Measurements from ENCODE around the gene RPAP2.
"Not testable (repeated sequence)": the region's sequence is repeated elsewhere in the genome, so short reads cannot be mapped to it uniquely, and the experiment has no call there.

RPAP2 gene

DNA sequence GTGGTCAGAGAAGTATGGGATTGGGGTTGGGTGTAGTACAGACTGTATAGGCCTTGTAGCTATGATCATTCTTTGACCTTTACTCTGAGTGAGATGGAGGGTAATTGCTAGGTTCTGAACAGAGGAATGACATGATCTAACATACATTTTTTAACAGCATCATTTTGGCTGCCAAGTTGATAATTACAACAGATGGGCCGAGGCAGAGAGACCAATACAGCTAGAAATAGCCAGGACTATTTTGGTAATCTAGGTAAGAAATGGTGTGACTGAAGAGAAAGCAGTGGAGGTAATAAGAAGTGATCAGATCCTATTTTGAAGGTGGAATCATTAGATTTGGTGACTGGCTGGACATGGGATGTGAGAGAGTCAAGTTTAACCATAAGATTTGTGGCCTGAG, 43.5 kb downstream of the RPAP2 start:
- no peak for FAIRE-seq
- DNase-seq (ENCODE audit: insufficient read length, low spot score), result no peak
- no peak for TF ChIP-seq POLR2A (IDR thresholded peaks at IDR 0.05; ENCODE audit: low read depth, low read length)

DNA sequence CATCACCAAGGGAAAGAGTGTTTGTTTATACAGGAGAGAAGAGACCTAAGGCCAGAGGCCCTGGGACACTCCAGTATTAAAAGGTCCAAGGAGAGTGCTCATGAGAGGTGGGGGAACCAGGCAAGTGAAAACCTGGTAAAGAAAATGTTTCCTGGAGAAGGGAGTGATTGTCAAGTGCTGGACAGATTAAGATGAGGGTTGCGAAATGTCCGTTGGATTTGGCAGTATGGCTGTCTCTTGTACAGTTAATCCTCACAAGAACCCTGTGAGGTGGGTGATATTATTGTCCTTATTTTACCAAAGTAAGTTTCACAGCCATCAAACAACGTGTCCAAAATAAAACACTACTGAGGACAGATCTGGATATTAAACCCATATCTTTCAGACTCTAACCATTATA, 44.2 kb downstream of the RPAP2 start:
- no peak for TF ChIP-seq POLR2A (IDR thresholded peaks at IDR 0.05; ENCODE audit: low read depth, low read length)
- FAIRE-seq, result no peak
- DNase-seq (ENCODE audit: insufficient read length, low spot score), result no peak

DNA sequence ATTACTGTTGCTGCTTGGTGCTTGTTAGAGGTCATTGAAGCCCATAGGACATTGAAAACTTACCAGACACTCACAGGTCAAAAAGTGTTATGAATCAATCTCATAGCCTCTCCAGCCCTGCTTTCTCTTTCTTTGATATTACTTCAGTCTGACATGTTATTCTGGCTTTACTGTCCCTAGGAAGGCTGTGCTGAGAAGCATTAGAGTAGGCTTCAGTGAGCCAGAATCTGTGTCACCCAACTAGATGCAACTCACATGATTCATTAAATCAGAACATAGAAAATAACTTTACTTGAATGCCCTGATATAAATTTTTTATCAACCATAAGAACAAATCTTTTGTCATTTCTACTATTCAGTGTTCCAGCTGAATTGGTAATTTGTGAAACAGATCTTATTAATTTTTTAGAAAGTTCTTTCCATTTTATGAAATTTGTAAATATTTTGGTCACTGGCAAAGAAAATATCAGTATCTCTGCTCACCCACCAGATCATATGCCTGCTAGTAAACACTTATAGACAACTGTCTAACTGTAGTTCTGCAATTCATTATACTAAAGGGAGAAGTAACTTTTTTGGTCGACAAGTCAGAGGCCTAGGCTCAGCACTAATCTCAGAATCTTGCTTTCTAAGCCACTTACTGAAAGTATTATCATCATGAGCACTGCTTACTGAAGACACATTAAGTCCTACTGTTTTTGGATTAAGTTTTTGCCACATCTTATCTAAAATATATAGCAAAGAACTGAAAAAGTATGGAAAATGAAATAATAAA, 48.2 kb downstream of the RPAP2 start:
- FAIRE-seq (no peak), DNase-seq (ENCODE audit: insufficient read length, low spot score) (no peak)
- no peak for TF ChIP-seq POLR2A (IDR thresholded peaks at IDR 0.05; ENCODE audit: low read depth, low read length)

DNA sequence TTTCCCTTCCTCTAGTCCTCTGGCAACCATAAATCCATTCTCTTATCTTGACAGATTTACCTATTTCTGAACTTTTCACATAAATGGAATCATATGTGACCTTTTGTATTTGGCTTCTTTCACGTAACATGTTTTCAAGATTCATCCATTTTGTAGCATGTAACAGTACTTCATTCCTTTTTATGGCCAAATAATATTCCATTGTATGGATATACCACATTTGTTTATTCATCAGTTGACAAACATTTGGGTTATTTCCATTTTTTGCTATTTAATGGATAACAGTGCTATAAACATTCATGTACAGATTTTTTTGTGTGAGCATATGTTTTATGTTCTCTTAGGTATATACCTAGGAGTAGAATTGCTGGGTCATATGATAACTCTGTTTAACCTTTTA, 54.0 kb downstream of the RPAP2 start:
- FAIRE-seq (no peak), DNase-seq (ENCODE audit: insufficient read length, low spot score) (no peak)
- no peak for TF ChIP-seq POLR2A (IDR thresholded peaks at IDR 0.05; ENCODE audit: low read depth, low read length)

DNA sequence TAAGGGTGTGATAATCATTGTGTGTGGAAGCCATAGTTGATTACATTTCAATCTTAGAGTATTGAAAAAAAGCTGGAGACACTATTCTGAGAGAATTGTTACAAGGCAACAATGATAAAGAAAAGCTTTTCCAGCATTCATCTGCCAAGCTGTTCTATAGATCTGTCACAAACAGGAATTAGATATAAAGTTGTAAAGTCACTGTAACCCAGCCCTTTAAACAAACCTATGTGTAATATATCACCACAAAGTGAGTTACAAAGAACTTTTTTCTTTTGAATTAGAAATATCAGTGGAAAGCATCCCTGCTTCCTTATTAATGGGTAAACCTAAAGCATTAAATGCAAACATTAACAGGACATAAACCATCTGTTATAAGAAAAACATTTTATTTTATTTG, 55.4 kb downstream of the RPAP2 start:
- DNase-seq (ENCODE audit: insufficient read length, low spot score) (no peak), FAIRE-seq (no peak)
- TF ChIP-seq POLR2A (IDR thresholded peaks at IDR 0.05; ENCODE audit: low read depth, low read length), result no peak

DNA sequence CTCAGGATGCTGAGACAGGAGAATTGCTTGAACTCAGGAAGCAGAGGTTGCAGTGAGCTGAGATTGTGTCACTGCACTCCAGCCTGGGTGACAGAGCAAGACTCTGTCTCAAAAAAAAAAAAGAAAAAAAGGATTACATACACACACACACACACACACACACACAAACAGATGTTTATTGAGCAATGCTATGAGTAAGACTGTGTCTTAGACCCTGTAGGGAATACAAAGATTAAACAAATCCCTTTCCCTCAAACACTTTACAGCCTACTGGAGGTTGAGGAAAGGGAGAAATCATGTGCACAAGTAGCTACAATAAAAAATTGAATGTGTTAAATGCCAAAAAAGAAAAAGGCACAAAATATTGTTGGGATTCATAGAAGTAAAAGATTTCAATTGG, 58.1 kb downstream of the RPAP2 start:
- DNase-seq (ENCODE audit: insufficient read length, low spot score) (no peak), FAIRE-seq (peak; percentile 84)
- no peak for TF ChIP-seq POLR2A (IDR thresholded peaks at IDR 0.05; ENCODE audit: low read depth, low read length)

DNA sequence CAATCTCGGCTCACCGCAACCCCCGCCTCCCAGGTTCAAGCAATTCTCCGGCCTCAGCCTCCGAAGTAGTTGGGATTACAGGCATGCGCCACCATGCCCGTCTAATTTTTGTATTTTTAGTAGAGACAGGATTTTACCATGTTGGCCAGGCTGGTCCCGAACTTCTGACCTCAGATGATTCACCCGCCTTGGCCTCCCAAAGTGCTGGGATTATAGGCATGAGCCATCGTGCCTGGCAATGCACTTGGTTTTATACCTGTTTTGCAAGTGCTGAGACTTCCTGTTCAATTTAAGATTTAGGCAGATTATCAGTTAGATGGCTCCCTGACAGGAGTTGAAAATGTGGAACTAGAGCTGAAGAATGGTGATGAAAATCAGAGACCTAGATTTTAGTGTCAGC, 60.5 kb downstream of the RPAP2 start:
- peak; percentile 60 for FAIRE-seq
- not testable (repeated sequence) for DNase-seq (ENCODE audit: insufficient read length, low spot score)

DNA sequence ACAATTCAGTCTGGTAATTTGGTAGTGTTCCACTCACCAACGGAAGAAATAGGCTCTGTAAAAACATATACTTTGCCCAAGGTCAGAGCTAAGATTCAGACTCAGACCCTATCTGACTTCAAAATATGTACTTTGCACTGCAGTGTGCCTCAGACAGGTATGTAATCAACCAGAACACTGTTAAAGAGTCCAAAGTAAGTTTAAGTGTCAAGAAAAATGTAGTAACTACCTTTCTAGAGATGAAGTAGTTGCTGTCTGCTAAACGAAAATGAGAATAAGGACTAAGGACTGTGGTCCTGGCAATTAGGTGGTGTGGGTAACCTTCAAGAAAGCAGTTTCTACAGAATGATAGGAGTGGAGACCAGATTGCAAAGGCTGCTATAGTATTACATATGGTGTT, 61.1 kb downstream of the RPAP2 start:
- DNase-seq (ENCODE audit: insufficient read length, low spot score) (no peak), FAIRE-seq (peak; percentile 30)
- TF ChIP-seq POLR2A (IDR thresholded peaks at IDR 0.05; ENCODE audit: low read depth, low read length), result no peak

DNA sequence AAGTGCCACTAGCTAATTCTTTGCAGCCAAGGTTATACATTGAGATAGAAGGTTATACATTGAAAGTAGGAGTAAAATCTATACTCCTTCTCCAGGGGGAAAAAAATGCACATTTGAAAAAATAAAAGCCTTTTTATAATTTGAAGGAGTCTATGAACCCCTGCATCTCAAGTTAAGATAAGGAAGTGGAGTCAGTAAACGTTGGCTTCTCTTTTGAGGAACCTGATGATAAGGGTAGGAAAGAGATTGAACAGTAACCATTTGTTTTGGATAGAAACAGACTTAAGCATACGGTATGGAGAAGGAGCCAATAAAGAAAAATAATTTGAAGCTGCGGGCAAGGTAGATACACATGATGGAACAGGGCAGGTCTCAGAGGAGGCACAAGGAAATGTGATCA, 64.1 kb downstream of the RPAP2 start:
- no peak for TF ChIP-seq POLR2A (IDR thresholded peaks at IDR 0.05; ENCODE audit: low read depth, low read length)
- no peak for DNase-seq (ENCODE audit: insufficient read length, low spot score)
- FAIRE-seq, result no peak

DNA sequence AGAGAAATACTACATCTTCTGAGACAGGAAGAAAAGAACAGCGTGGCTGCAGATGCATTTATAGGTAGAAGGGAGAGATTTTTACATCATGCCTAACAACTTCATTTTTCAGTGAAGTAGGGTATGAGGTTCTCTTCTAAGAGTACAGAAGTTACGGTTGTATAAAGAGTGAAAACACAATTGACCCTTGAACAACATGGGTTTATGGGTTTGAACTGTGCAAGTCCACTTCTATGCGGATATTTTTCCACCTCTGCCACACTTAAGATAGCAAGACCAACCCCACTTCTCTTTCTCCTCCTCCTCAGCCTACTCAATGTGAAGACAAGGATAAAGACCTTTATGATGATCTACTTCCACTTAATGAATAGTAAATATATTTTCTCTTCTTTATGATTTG, 64.5 kb downstream of the RPAP2 start:
- FAIRE-seq (no peak), DNase-seq (ENCODE audit: insufficient read length, low spot score) (no peak)
- no peak for TF ChIP-seq POLR2A (IDR thresholded peaks at IDR 0.05; ENCODE audit: low read depth, low read length)

DNA sequence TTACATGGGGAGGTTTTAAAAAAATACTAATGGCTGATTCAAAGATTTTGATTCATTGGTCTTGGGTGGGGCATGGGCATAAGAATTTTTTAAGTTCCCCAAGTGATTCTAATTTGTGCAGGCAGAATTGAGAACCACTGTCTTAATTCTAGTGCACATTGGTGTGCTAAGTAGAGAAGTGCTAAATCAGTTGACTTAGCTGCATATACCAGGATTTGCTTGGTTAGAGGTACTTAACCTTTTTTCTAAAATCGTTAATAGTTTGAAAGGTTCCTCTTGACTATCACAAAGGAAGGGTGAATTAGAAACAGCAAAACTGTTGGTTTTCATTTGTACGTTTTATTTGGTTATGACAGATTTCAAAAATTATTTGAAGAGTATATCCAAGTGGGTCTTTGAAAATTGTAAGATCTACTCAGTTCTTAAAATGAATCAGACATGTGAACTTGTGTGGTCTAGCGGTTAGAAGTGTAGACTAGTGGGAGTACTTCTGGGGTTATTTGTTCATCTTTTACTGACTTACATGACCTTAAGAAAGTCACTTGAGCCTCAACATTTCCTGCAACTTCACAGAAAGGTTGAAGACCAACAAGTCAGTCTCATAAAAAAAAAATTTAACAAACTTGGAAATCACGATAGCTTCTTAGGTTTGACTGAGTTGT, 66.7 kb downstream of the RPAP2 start:
- DNase-seq (ENCODE audit: insufficient read length, low spot score) (no peak), FAIRE-seq (no peak)
- no peak for TF ChIP-seq POLR2A (IDR thresholded peaks at IDR 0.05; ENCODE audit: low read depth, low read length)

DNA sequence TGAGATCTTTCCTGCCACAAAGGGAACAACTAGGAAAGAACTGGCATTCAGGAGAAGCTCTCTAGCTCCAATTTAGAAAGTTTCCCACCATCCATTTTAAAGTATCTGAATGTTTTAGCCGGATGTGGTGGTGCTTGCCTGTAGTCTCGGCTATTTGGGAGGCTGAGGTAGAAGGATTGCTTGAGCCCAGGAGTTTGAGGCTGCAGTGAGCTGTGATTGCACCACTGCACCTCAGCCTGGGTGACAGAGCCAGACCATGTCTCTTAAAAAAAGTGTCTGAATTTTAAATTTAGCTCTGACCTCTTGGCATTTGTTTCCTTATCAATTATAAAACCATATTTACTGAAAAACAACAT, 67.2 kb downstream of the RPAP2 start:
- DNase-seq (ENCODE audit: insufficient read length, low spot score), result no peak
- FAIRE-seq, result no peak
- TF ChIP-seq POLR2A (IDR thresholded peaks at IDR 0.05; ENCODE audit: low read depth, low read length), result no peak

DNA sequence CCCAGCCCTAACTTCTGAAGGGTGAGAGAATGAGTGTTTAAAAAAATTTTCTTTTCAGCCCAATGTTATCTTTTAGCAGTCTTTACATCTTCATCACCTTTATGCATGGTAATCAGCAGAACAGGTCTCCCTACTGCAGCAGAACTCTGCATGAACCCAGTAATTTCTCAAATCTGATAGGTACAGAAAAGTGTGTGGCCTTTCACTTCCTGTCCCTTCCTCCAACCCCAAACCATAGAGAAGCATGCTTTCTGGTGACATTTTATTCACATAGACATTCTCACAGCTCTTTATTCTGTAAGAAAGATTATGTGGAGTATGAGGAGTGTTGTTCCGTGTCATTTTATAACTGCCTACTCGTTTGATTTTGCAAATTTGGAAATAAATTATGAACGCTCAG, 68.6 kb downstream of the RPAP2 start:
- FAIRE-seq (no peak), DNase-seq (ENCODE audit: insufficient read length, low spot score) (no peak)
- no peak for TF ChIP-seq POLR2A (IDR thresholded peaks at IDR 0.05; ENCODE audit: low read depth, low read length)

DNA sequence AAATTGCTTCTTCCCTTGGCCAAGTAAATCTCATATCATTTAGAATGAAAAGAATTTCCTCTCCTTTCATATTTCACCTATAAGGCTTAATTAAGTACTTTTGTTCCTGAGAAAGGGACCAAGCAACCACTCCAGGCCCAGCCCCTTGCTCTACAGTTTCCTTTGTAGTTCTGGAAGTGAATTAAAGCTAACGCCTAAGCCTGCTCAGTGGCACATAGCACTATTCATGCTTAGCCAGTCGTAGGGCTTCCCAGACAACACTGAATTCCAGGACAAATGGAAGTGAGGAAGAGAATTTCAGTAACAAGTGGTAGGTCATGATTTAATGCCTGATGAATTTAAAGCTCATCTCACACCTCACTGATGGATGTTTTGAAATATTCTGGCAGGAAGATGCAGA, 73.3 kb downstream of the RPAP2 start:
- TF ChIP-seq POLR2A (IDR thresholded peaks at IDR 0.05; ENCODE audit: low read depth, low read length), result no peak
- FAIRE-seq (no peak), DNase-seq (ENCODE audit: insufficient read length, low spot score) (no peak)

DNA sequence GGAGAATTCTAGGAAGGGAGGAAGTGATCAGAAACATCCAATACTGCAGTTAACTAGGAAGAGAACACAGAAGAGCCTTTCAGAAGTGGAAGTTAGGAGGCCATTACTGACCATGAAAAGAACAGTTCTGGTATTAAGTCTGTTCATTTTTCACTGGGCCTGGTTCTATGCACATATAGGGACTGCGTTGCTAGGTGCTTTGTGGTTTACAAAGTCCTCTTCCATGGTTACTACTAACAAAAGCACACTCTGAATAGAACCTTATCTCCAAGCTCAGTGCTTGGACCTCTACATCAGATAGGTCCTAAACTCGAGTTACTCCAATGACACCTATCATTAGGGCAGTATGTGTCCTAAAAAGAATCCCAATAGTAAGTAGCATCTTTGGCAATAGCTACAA, 75.4 kb downstream of the RPAP2 start:
- peak; percentile 48 for FAIRE-seq
- TF ChIP-seq POLR2A (IDR thresholded peaks at IDR 0.05; ENCODE audit: low read depth, low read length), result no peak
- DNase-seq (ENCODE audit: insufficient read length, low spot score), result no peak

All from H54 (cell line).